ENCODE measurements around the gene CDK14. TPM values are rescaled to one million over a fixed set of nuclear protein-coding genes. Genes with fewer than 3 reads are reported as not detected.

The CDK14 gene
- total and polyA plus RNA-seq, 2 of the 8 experiments (the other 6 are each of a cell fraction or from before 2014, with no cell fraction given), result 5.5 to 47.3 TPM

GRCh38 chr7:90933984-90934383 lies 337.9 kb downstream of the CDK14 start (continued):
- TF ChIP-seq PHF8 (conservative IDR thresholded peaks at IDR 0.05; ENCODE audit: low read depth, low read length) (no peak), RNF2 (IDR thresholded peaks at IDR 0.05; ENCODE audit: borderline replicate concordance, low read depth, low read length, missing control alignments, poor library complexity, severe bottlenecking) (no peak), POLR2A (IDR thresholded peaks at IDR 0.05; ENCODE audit: control extremely low read depth in 1 of 2, low read depth in 2 of 2, low read length in 2 of 2) (no peak), CBX5 (IDR thresholded peaks at IDR 0.05; ENCODE audit: low read depth, low read length) (no peak), SUZ12 (IDR thresholded peaks at IDR 0.05; ENCODE audit: low read length) (no peak)
